OCI-LY3 (cell line): ENCODE measurements around the gene ADAMTS7.
"Not testable (repeated sequence)": the region's sequence is repeated elsewhere in the genome, so short reads cannot be mapped to it uniquely, and the experiment has no call there.

ENCODE experiments used
- CTCF ChIP-seq: fragments of 200-600, 300-600 bp; sonication (generic); IDR thresholded peaks from 2 replicates; pipeline ENCODE4 v1.5.1; 2014; ENCODE audit warnings: antibody characterized with exemption, low read length, low read depth
- EZH2phosphoT487 ChIP-seq: fragments of 200-600 bp; shearing (Covaris generic); IDR thresholded peaks from 2 replicates; pipeline ENCODE4 v1.6.1; 2018; ENCODE audit warnings: antibody characterized with exemption, mixed run types, low read depth

DNA sequence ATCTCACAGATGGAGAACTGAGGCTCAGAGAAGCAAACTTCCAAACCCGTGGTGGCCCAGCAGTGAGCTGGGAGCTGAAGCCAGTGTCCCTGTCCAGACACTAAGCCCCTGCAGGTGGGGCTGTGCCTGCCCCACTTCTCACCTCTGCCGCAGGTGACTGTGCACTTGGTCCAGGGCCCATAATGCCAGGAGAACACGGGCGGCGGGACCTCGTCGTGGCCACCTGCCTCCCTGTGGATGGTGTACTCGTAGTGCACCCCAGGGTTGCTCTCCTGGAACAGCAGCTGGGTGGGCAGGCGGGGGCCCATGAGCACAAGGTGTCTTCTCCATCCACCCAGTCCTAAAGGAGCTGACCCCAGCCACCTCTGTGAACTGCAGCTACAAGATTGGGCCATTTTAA lies 40.2 kb downstream of the ADAMTS7 start:
- not testable (repeated sequence) for TF ChIP-seq CTCF, EZH2phosphoT487
